GM23338 (cell line): ENCODE measurements around the gene CHEK1. TPM values are rescaled to one million over a fixed set of nuclear protein-coding genes. Genes with fewer than 3 reads are reported as not detected.
A peak's percentile ranks its signal among the peaks of the same experiment; 100 is the strongest.

Source experiments
- ATAC-seq: fragments of 200-7000 bp; cut with Tn5 transposase; 3 replicates; pipeline ENCODE4 v1.9.1; 2020
- DNase-seq: peaks from one replicate; pipeline ENCODE4 v3.0.0-alpha.2; 2015; ENCODE audit warnings: low spot score
- H2AFZ ChIP-seq: fragments of 200-600 bp; sonication (generic); 2 replicates; pipeline ENCODE4 v1.8.0; 2016; ENCODE audit warnings: antibody characterized with exemption, mild to moderate bottlenecking, moderate library complexity
- H3F3A ChIP-seq: fragments of 200-600 bp; sonication (generic); replicated peaks from 2 replicates; pipeline ENCODE4 v1.8.0; 2017; ENCODE audit warnings: antibody characterized with exemption, mixed run types, low read depth
- H3K27ac ChIP-seq: fragments of 200-600 bp; sonication (generic); 2 replicates; pipeline ENCODE4 v1.6.1; 2016; ENCODE audit warnings: low read depth
- H3K27me3 ChIP-seq: fragments of 200-600 bp; sonication (generic); 2 replicates; pipeline ENCODE4 v1.8.0; 2016; ENCODE audit warnings: mild to moderate bottlenecking, mixed run types, moderate library complexity; ENCODE audit not compliant: insufficient read depth
- H3K36me3 ChIP-seq: fragments of 200-600 bp; sonication (generic); 2 replicates; pipeline ENCODE4 v1.8.0; 2016; ENCODE audit warnings: mild to moderate bottlenecking; ENCODE audit not compliant: insufficient read depth
- H3K4me1 ChIP-seq: fragments of 200-600 bp; sonication (generic); 2 replicates; pipeline ENCODE4 v1.8.0; 2016; ENCODE audit warnings: mild to moderate bottlenecking, moderate library complexity; ENCODE audit not compliant: insufficient read depth
- H3K4me2 ChIP-seq: fragments of 200-600 bp; sonication (generic); 2 replicates; pipeline ENCODE4 v1.7.1; 2017; ENCODE audit warnings: mixed run types
- H3K4me3 ChIP-seq: fragments of 200-600 bp; sonication (generic); 2 replicates; pipeline ENCODE4 v1.6.1; 2016; ENCODE audit warnings: mixed run types
- H3K79me2 ChIP-seq: fragments of 200-600 bp; sonication (generic); replicated peaks from 2 replicates; pipeline ENCODE4 v1.8.0; 2017; ENCODE audit warnings: mild to moderate bottlenecking; ENCODE audit not compliant: insufficient read depth
- H3K9me2 ChIP-seq: fragments of 200-600 bp; sonication (generic); 2 replicates; pipeline ENCODE4 v1.8.0; 2017; ENCODE audit not compliant: insufficient read depth
- H4K20me1 ChIP-seq: fragments of 200-600 bp; sonication (generic); replicated peaks from 2 replicates; pipeline ENCODE4 v1.8.0; 2017; ENCODE audit warnings: mild to moderate bottlenecking; ENCODE audit not compliant: insufficient read depth
- H3K27ac Mint-ChIP-seq: 2 replicates; pipeline ENCODE4 v1.8.0; 2020; ENCODE audit warnings: inconsistent platforms, mild to moderate bottlenecking, moderate library complexity, mixed read lengths
- H3K27me3 Mint-ChIP-seq: 3 replicates; pipeline ENCODE4 v1.8.0; 2022; ENCODE audit warnings: low read depth, mild to moderate bottlenecking, moderate library complexity, mixed read lengths, inconsistent platforms; ENCODE audit not compliant: insufficient read depth, poor library complexity
- H3K36me3 Mint-ChIP-seq: 3 replicates; pipeline ENCODE4 v1.8.0; 2021; ENCODE audit warnings: low read depth, mild to moderate bottlenecking, inconsistent platforms, moderate library complexity, mixed read lengths
- H3K4me1 Mint-ChIP-seq: 3 replicates; pipeline ENCODE4 v1.8.0; 2020; ENCODE audit warnings: mild to moderate bottlenecking, inconsistent platforms, mixed read lengths
- H3K4me3 Mint-ChIP-seq: 3 replicates; pipeline ENCODE4 v1.8.0; 2021; ENCODE audit warnings: moderate library complexity, mild to moderate bottlenecking, inconsistent platforms, mixed read lengths
- H3K9me3 Mint-ChIP-seq: 3 replicates; pipeline ENCODE4 v1.8.0; 2020; ENCODE audit warnings: moderate library complexity, mild to moderate bottlenecking, inconsistent platforms, mixed read lengths
- CREB1 ChIP-seq: fragments of 250-450 bp; sonication (Bioruptor Pico); IDR thresholded peaks from 2 replicates; pipeline ENCODE4 v1.5.0; 2020; ENCODE audit warnings: low read depth, mild to moderate bottlenecking, moderate library complexity
- CTCF ChIP-seq, 2 experiments: fragments of 200-600 bp in 1 of 2; sonication (generic) in 1 of 2; conservative IDR thresholded peaks; 2 replicates each; pipeline versions ENCODE4 v1.5.1 to v1.6.1; 2016 to 2017; ENCODE audit warnings: antibody characterized with exemption in 2 of 2, low read depth in 2 of 2, mild to moderate bottlenecking in 2 of 2, moderate library complexity in 1 of 2
- POLR2AphosphoS5 ChIP-seq: IDR thresholded peaks from 2 replicates; pipeline ENCODE4 v1.6.1; 2016; ENCODE audit warnings: antibody characterized with exemption, low read depth
- ZNF331 ChIP-seq: fragments of 250-450 bp; sonication (Bioruptor Pico); IDR thresholded peaks from 2 replicates; pipeline ENCODE4 v1.5.0; 2020; ENCODE audit warnings: low read depth, mild to moderate bottlenecking, moderate library complexity
- ZNF462 ChIP-seq: fragments of 250-450 bp; sonication (Bioruptor Pico); IDR thresholded peaks from 2 replicates; pipeline ENCODE4 v1.5.0; 2020; ENCODE audit warnings: mild to moderate bottlenecking, moderate library complexity
- polyA plus RNA-seq: library from polyadenylated mRNA; unstranded; fragments of >200 nt; fragmentation: Nextera tagmentation; extraction: Ambion mirVana; gene quantifications from 2 replicates; pipeline ENCODE4 v1.2.1, GENCODE V29; 2016
- small RNA-seq: library from RNA; depleted of rRNA; stranded (forward); fragments of <200 nt; gene quantifications from one replicate; pipeline ENCODE3, GENCODE V24; 2014; ENCODE audit warnings: low replicate concordance
- total RNA-seq: library from RNA; depleted of rRNA; stranded (reverse); fragments of >200 nt; shearing (Covaris generic); gene quantifications from 2 replicates; pipeline ENCODE4 v1.2.3, GENCODE V29; 2014; rRNA removed

Gene CHEK1
- total and polyA plus RNA-seq, 2 experiments from 2014 or later = 90.0 to 102 TPM

- TF ChIP-seq ZNF462 (no peak), POLR2AphosphoS5 (no peak), CTCF (conservative IDR thresholded peaks at IDR 0.05; ENCODE audit: low read depth in 2 of 2) (no peak), CREB1 (CRISPR knock-in tag) (no peak)
Measured at GRCh38 chr11:125720781-125721180, 95.8 kb downstream of the CHEK1 start (continued).

- DNase-seq = peak; percentile 56
Measured at GRCh38 chr11:125724125-125724524, 99.2 kb downstream of the CHEK1 start.

More at GRCh38 chr11:125724125-125724524, 99.2 kb downstream of the CHEK1 start:
- H3K4me2 ChIP-seq = no peak overlapping the region
- H3F3A ChIP-seq = no peaks in the 10 kb centered on the region
- H3K4me3 ChIP-seq = no peak overlapping the region
- H3K9me2 ChIP-seq = no peaks in the 10 kb centered on the region
- Mint-ChIP-seq H3K4me3 (no peak overlapping the region), H3K27ac (no peak overlapping the region), H3K27me3 (no peaks in the 10 kb centered on the region), H3K36me3 (no peaks in the 10 kb centered on the region), H3K4me1 (no peaks in the 10 kb centered on the region), H3K9me3 (no peaks in the 10 kb centered on the region)
- H3K36me3 ChIP-seq = no peaks in the 10 kb centered on the region
- no peaks in the 10 kb centered on the region for H4K20me1 ChIP-seq
- no peak overlapping the region for H2AFZ ChIP-seq
- H3K4me1 ChIP-seq = no peaks in the 10 kb centered on the region
- H3K79me2 ChIP-seq = no peaks in the 10 kb centered on the region
- no peaks in the 10 kb centered on the region for H3K27me3 ChIP-seq
- peak; percentile 90 for ATAC-seq
- TF ChIP-seq CTCF (conservative IDR thresholded peaks at IDR 0.05; ENCODE audit: low read depth in 2 of 2) (peak; percentile 48 to 81), ZNF331 (no peak)
- H3K27ac ChIP-seq = no peak overlapping the region

Small RNA genes lying within 50 kb of the gene (small RNA-seq; reads per million reads assigned to genes)
- gene RNU2-35P = 0.50 reads per million, percentile 34 among the genes with 10 or more reads in this experiment

Other genes with a start within 250 kb of the CHEK1 start
- 43.5 and 55.5 TPM in 2 replicates for gene FEZ1, start 128.9 kb upstream of the CHEK1 start, total RNA-seq
- gene FEZ1, start 128.9 kb upstream of the CHEK1 start, polyA plus RNA-seq = 34.5 and 35.1 TPM in 2 replicates
- gene EI24, start 55.7 kb upstream of the CHEK1 start, total RNA-seq = 122 and 174 TPM in 2 replicates
- gene EI24, start 55.7 kb upstream of the CHEK1 start, polyA plus RNA-seq = 132 and 135 TPM in 2 replicates
- 156 TPM in 2 replicates for gene STT3A, start 32.3 kb upstream of the CHEK1 start, total RNA-seq
- gene STT3A, start 32.3 kb upstream of the CHEK1 start, polyA plus RNA-seq = 91.7 and 92.9 TPM in 2 replicates
- gene ACRV1, start 55.7 kb downstream of the CHEK1 start, total RNA-seq = not detected in 2 replicates
- gene ACRV1, start 55.7 kb downstream of the CHEK1 start, polyA plus RNA-seq = 0.65 and 1.1 TPM in 2 replicates
- not detected in 2 replicates for gene PATE1, start 121.1 kb downstream of the CHEK1 start, total RNA-seq
- gene PATE1, start 121.1 kb downstream of the CHEK1 start, polyA plus RNA-seq = not detected in 2 replicates
- not detected in 2 replicates for gene PATE2, start 153.7 kb downstream of the CHEK1 start, total RNA-seq
- gene PATE2, start 153.7 kb downstream of the CHEK1 start, polyA plus RNA-seq = 0.14 and 0.16 TPM in 2 replicates
- gene PATE3, start 163.0 kb downstream of the CHEK1 start, total RNA-seq = not detected in 2 replicates
- gene PATE3, start 163.0 kb downstream of the CHEK1 start, polyA plus RNA-seq = not detected in 2 replicates
- not detected in 2 replicates for gene PATE4, start 208.2 kb downstream of the CHEK1 start, total RNA-seq
- gene PATE4, start 208.2 kb downstream of the CHEK1 start, polyA plus RNA-seq = not detected in 2 replicates